ENCODE measurements around the gene VLDLR. TPM values are rescaled to one million over a fixed set of nuclear protein-coding genes. Genes with fewer than 3 reads are reported as not detected.
A peak's percentile ranks its signal among the peaks of the same experiment; 100 is the strongest.

Gene VLDLR
- total RNA-seq, 6 experiments from 2014 or later, result 6.9 to 8.8 (median 8.1) TPM

DNA sequence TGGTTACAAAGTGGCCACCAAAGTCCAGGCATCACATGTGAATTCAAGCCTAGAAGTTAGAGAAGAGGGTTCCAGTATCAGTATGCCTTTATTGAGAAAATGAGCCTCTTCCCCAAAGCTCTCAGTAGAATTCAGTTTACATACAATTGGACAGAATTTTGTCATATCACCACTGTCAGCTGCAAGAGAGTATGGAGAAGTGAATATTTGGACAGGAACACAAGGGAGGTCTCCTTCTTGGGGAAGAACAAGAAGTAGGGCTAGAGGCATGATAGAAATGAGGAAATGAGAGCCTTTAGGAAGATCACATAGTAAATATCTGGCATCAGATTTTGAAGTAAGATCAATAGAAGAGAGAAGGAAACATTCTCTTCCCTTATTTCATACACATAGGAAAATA is 27.8 kb upstream of the VLDLR start:
- Mint-ChIP-seq H3K27ac (no peak overlapping the region), H3K36me3 (ENCODE audit: low read depth) (no peaks in the 10 kb centered on the region), H3K4me1 (ENCODE audit: low read depth) (no peaks in the 10 kb centered on the region), H3K4me3 (no peak overlapping the region), H3K9me3 (peaks cover 10% of the 10 kb centered on the region), H3K27me3 (ENCODE audit: insufficient read depth) (peaks cover 5% of the 10 kb centered on the region)
- TF ChIP-seq, protein P1, sequence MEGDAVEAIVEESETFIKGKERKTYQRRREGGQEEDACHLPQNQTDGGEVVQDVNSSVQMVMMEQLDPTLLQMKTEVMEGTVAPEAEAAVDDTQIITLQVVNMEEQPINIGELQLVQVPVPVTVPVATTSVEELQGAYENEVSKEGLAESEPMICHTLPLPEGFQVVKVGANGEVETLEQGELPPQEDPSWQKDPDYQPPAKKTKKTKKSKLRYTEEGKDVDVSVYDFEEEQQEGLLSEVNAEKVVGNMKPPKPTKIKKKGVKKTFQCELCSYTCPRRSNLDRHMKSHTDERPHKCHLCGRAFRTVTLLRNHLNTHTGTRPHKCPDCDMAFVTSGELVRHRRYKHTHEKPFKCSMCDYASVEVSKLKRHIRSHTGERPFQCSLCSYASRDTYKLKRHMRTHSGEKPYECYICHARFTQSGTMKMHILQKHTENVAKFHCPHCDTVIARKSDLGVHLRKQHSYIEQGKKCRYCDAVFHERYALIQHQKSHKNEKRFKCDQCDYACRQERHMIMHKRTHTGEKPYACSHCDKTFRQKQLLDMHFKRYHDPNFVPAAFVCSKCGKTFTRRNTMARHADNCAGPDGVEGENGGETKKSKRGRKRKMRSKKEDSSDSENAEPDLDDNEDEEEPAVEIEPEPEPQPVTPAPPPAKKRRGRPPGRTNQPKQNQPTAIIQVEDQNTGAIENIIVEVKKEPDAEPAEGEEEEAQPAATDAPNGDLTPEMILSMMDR (IDR thresholded peaks at IDR 0.05), result no peak
- no peak for DNase-seq

DNA sequence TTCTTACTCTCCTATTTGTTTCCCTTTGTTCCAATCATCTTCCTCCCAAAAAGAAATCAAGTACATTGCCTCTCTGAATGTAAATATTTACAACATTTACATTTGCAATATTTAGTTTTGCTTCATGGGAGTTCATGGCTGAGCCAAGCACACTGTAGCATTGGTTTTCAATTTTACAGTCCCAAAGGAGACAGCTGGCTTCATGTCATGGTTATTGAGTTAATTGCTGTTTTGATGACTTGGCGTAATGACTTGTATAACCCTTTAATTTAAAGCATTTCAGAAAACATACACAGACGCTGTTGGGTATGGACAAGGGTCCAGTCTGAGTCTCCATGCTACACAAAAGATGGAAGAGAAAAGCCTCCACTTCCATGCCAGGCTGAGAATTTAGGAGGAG is 25.6 kb upstream of the VLDLR start:
- no peak overlapping the region for H3K27ac Mint-ChIP-seq
- peaks cover 10% of the 10 kb centered on the region for H3K9me3 Mint-ChIP-seq
- no peak overlapping the region for H3K4me3 Mint-ChIP-seq
- TF ChIP-seq, protein P1 (IDR thresholded peaks at IDR 0.05), result no peak
- H3K4me1 Mint-ChIP-seq (ENCODE audit: low read depth), result no peaks in the 10 kb centered on the region
- H3K36me3 Mint-ChIP-seq (ENCODE audit: low read depth), result no peaks in the 10 kb centered on the region
- peaks cover 8% of the 10 kb centered on the region for H3K27me3 Mint-ChIP-seq (ENCODE audit: insufficient read depth)
- no peak for DNase-seq

DNA sequence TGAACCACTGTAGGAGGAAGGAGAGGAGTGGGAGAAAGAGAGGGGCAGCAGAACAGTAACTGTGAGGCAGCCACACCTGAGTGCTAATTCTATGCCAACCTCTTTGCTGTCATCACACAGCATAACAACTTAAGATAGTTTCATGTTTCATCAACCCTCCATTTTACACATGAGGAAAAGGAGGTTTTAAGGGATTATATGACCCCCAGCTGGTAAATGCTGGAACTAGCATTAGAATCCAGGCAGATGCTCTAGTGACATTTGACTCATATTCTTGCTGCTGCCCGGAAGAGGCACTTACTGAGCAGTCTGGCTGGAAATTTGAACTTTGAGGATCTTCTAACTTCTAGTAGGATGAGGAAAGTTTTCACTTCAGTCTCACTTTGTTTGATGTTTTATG is 24.1 kb upstream of the VLDLR start:
- H3K27me3 Mint-ChIP-seq (ENCODE audit: insufficient read depth), result peaks cover 8% of the 10 kb centered on the region
- no peak overlapping the region for H3K27ac Mint-ChIP-seq
- peaks cover 6% of the 10 kb centered on the region; the same call in 1 of the 2 replicates for H3K9me3 Mint-ChIP-seq
- no peaks in the 10 kb centered on the region for H3K36me3 Mint-ChIP-seq (ENCODE audit: low read depth)
- peaks cover 2% of the 10 kb centered on the region for H3K4me1 Mint-ChIP-seq (ENCODE audit: low read depth)
- H3K4me3 Mint-ChIP-seq, result no peak overlapping the region
- TF ChIP-seq, protein P1 (IDR thresholded peaks at IDR 0.05), result peak; percentile 16; the same call in 1 of the 2 replicates
- no peak for DNase-seq

DNA sequence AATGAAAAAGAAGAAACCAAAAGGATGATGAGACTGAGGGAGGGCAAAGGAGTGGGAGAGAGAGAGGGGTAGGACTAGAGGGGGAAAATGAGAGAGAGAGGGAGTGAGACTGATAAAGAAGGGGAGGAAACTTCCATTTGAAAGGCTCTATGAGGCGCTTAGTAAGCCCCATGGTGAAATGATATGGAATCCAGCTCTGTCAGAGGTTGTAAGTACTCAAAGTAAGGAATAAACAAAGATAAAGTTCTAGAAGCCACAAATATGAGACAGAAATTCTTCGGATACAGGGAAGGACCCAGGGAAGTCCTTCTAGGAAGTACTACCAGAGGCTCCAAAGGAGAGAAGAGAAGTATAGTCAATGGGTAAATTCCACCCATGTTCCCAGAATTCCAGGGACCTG is 21.7 kb upstream of the VLDLR start:
- H3K27me3 Mint-ChIP-seq (ENCODE audit: insufficient read depth), result peaks cover 5% of the 10 kb centered on the region; the same call in 1 of the 2 replicates
- H3K9me3 Mint-ChIP-seq, result no peaks in the 10 kb centered on the region
- DNase-seq, result no peak
- no peaks in the 10 kb centered on the region for H3K36me3 Mint-ChIP-seq (ENCODE audit: low read depth)
- no peak overlapping the region for H3K27ac Mint-ChIP-seq
- H3K4me3 Mint-ChIP-seq, result no peak overlapping the region
- peaks cover 8% of the 10 kb centered on the region for H3K4me1 Mint-ChIP-seq (ENCODE audit: low read depth)
- TF ChIP-seq, protein P1 (IDR thresholded peaks at IDR 0.05), result no peak

DNA sequence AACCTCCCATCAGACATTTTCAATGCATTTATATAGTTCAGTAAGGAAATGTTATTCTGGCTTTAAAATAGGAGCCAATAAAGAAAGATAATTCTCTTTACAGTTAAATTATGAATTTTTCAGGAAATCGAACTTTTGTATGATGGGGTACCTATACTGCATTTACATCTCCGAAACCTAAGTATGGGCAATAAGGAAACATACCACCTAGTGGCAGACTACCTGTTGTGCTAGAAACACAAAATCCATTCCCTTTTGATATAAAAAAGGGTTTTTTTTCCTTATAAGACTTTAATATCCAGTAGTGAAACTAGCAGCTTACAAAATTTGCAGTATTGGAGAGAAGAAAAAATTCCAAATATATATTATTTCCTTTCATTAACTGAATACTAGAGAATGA is 21.3 kb upstream of the VLDLR start:
- H3K27me3 Mint-ChIP-seq (ENCODE audit: insufficient read depth), result peaks cover 5% of the 10 kb centered on the region; the same call in 1 of the 2 replicates
- peaks cover 8% of the 10 kb centered on the region for H3K4me1 Mint-ChIP-seq (ENCODE audit: low read depth)
- H3K27ac Mint-ChIP-seq, result no peak overlapping the region

More for the DNA sequence above, 21.3 kb upstream of the VLDLR start:
- no peak for DNase-seq
- Mint-ChIP-seq H3K9me3 (no peaks in the 10 kb centered on the region), H3K4me3 (no peak overlapping the region), H3K36me3 (ENCODE audit: low read depth) (no peaks in the 10 kb centered on the region)
- TF ChIP-seq, protein P1 (IDR thresholded peaks at IDR 0.05), result peak; percentile 44; the same call in 1 of the 2 replicates

All from HFFc6 (cell line).